ENCODE results near the gene SLC18B1. TPM values are rescaled to one million over a fixed set of nuclear protein-coding genes. Genes with fewer than 3 reads are reported as not detected.
A peak's percentile ranks its signal among the peaks of the same experiment; 100 is the strongest.

The SLC18B1 gene
- total and polyA plus RNA-seq, 4 donors = 3.5 to 6.7 (median 5.2) TPM

DNA sequence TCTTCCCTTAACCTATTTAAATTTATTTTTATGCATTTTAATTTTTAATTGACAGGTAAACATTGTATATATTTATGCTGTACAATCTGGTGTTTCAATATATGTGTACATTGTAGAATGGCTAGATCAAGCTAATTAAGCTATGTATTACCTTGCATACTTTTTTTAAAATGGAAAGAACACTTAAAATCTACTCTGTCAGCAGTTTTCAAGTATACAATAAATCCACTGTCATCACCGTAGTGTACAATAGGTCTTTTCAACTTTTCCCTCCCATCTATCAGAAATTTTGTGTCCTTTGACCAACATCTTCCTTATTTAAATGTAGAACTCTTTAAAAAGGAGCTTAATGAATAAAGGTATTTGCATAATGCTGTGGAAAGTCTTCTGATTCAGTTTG is 43.5 kb upstream of the SLC18B1 start:
- no peak for DNase-seq (ENCODE audit: low spot score)
- Histone ChIP-seq H3K9me3 (ENCODE audit: control insufficient read depth in 4 of 4, low read length in 3 of 4) (no peaks in the 10 kb centered on the region), H3K9ac (ENCODE audit: low read depth in 1 of 2, low read length in 2 of 2) (no peak overlapping the region), H3K4me3 (ENCODE audit: low read depth in 1 of 3, low read length in 3 of 3) (no peak overlapping the region), H3K4me1 (ENCODE audit: control insufficient read depth in 4 of 4, insufficient read depth in 4 of 4, low read length in 3 of 4) (peaks cover 0 to 2% (median 1%) of the 10 kb centered on the region in 4 donors), H3K27me3 (ENCODE audit: control insufficient read depth in 4 of 4, insufficient read depth in 4 of 4, low read length in 3 of 4) (no peaks in the 10 kb centered on the region), H3K27ac (ENCODE audit: low read depth in 1 of 2, low read length in 2 of 2) (no peak overlapping the region), H3K36me3 (ENCODE audit: control insufficient read depth in 4 of 4, insufficient read depth in 3 of 4, low read depth in 1 of 4, low read length in 3 of 4) (no peaks in the 10 kb centered on the region)
- 83% methylated on average over 1 of the region's 1 CpG for WGBS
- TF ChIP-seq FOXA2 (IDR thresholded peaks at IDR 0.05) (no peak), RAD21 (IDR thresholded peaks at IDR 0.05) (no peak), SP1 (IDR thresholded peaks at IDR 0.05) (no peak), HNF4G (IDR thresholded peaks at IDR 0.05) (no peak), ATF3 (IDR thresholded peaks at IDR 0.05) (no peak), EGR1 (IDR thresholded peaks at IDR 0.05; ENCODE audit: low read depth in 2 of 2) (no peak), NR2F2 (IDR thresholded peaks at IDR 0.05) (no peak), FOXA1 (IDR thresholded peaks at IDR 0.05) (no peak), JUND (IDR thresholded peaks at IDR 0.05) (no peak), TAF1 (conservative IDR thresholded peaks at IDR 0.05) (no peak)
- TF ChIP-seq, protein P1, sequence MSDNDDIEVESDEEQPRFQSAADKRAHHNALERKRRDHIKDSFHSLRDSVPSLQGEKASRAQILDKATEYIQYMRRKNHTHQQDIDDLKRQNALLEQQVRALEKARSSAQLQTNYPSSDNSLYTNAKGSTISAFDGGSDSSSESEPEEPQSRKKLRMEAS (IDR thresholded peaks at IDR 0.05) = no peak

DNA sequence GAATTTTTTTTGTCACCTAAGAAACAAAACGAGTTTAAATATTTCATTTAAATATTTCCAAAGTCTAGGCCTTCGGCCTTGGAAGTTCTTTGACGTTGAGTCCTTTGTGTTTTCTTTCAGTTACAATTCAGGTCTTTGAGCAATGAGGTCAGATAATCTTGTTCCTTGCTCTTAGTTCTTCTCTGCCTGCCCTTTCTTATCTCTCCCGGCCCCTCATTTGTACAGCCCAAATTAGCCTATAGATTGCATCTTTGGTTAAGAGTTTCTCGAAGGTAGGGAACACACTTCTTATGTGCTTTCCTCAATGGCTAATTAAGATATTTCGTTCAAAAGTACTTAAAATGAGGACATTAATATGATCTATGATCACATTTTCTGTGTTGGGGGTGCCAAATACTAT is 34.5 kb upstream of the SLC18B1 start:
- no peak for DNase-seq (ENCODE audit: low spot score)
- H3K9ac ChIP-seq (ENCODE audit: low read depth in 1 of 2, low read length in 2 of 2) = no peak overlapping the region
- H3K36me3 ChIP-seq (ENCODE audit: control insufficient read depth in 4 of 4, insufficient read depth in 3 of 4, low read depth in 1 of 4, low read length in 3 of 4) = no peaks in the 10 kb centered on the region
- no peaks in the 10 kb centered on the region for H3K9me3 ChIP-seq (ENCODE audit: control insufficient read depth in 4 of 4, low read length in 3 of 4)
- H3K27me3 ChIP-seq (ENCODE audit: control insufficient read depth in 4 of 4, insufficient read depth in 4 of 4, low read length in 3 of 4) = no peaks in the 10 kb centered on the region
- TF ChIP-seq FOXA2 (IDR thresholded peaks at IDR 0.05) = no peak
- no peak for TF ChIP-seq FOXA1 (IDR thresholded peaks at IDR 0.05)
- no peak for TF ChIP-seq HNF4A (conservative IDR thresholded peaks at IDR 0.05)
- TF ChIP-seq, protein P2, sequence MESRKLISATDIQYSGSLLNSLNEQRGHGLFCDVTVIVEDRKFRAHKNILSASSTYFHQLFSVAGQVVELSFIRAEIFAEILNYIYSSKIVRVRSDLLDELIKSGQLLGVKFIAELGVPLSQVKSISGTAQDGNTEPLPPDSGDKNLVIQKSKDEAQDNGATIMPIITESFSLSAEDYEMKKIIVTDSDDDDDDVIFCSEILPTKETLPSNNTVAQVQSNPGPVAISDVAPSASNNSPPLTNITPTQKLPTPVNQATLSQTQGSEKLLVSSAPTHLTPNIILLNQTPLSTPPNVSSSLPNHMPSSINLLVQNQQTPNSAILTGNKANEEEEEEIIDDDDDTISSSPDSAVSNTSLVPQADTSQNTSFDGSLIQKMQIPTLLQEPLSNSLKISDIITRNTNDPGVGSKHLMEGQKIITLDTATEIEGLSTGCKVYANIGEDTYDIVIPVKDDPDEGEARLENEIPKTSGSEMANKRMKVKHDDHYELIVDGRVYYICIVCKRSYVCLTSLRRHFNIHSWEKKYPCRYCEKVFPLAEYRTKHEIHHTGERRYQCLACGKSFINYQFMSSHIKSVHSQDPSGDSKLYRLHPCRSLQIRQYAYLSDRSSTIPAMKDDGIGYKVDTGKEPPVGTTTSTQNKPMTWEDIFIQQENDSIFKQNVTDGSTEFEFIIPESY (IDR thresholded peaks at IDR 0.05) = no peak
- TF ChIP-seq EGR1 (IDR thresholded peaks at IDR 0.05; ENCODE audit: low read depth in 2 of 2) = no peak
- TF ChIP-seq GABPA (IDR thresholded peaks at IDR 0.05 in 1 of 2, conservative IDR thresholded peaks at IDR 0.05 in 1 of 2) = no peak
- TF ChIP-seq, protein P1 (IDR thresholded peaks at IDR 0.05) = no peak
- 89% methylated on average over 6 of the region's 6 CpGs for WGBS
- no peak overlapping the region for H3K4me3 ChIP-seq (ENCODE audit: low read depth in 1 of 3, low read length in 3 of 3)
- no peak overlapping the region for H3K27ac ChIP-seq (ENCODE audit: low read depth in 1 of 2, low read length in 2 of 2)
- no peaks in the 10 kb centered on the region for H3K4me1 ChIP-seq (ENCODE audit: control insufficient read depth in 4 of 4, insufficient read depth in 4 of 4, low read length in 3 of 4)

DNA sequence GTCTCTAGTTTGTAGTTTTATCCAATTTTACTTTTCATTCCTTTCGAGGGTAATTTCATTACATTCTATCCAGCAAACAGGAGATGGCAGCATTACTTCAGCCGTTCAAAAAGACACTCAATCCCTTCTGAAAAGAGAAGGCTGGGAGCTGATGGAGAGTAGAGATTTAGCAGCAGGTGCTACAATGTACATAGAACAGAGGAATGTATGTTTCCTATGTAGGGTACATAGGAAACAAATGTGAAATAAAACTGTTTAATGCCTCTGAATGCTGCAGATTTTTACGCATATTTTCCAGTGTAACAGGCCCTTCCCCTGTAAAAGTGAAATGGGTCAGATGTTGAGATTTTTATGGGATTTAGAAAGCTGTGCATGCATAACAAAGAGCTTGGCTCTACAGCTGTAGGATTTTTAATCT is 31.9 kb upstream of the SLC18B1 start:
- Histone ChIP-seq H3K36me3 (ENCODE audit: control insufficient read depth in 4 of 4, insufficient read depth in 3 of 4, low read depth in 1 of 4, low read length in 3 of 4) (no peaks in the 10 kb centered on the region), H3K9ac (ENCODE audit: low read depth in 1 of 2, low read length in 2 of 2) (no peak overlapping the region), H3K27ac (ENCODE audit: low read depth in 1 of 2, low read length in 2 of 2) (no peak overlapping the region), H3K4me1 (ENCODE audit: control insufficient read depth in 4 of 4, insufficient read depth in 4 of 4, low read length in 3 of 4) (no peaks in the 10 kb centered on the region), H3K27me3 (ENCODE audit: control insufficient read depth in 4 of 4, insufficient read depth in 4 of 4, low read length in 3 of 4) (no peaks in the 10 kb centered on the region), H3K9me3 (ENCODE audit: control insufficient read depth in 4 of 4, low read length in 3 of 4) (no peaks in the 10 kb centered on the region), H3K4me3 (ENCODE audit: low read depth in 1 of 3, low read length in 3 of 3) (no peak overlapping the region)
- DNase-seq (ENCODE audit: low spot score) = no peak
- 38% methylated on average over 3 of the region's 3 CpGs for WGBS
- TF ChIP-seq, protein P3, sequence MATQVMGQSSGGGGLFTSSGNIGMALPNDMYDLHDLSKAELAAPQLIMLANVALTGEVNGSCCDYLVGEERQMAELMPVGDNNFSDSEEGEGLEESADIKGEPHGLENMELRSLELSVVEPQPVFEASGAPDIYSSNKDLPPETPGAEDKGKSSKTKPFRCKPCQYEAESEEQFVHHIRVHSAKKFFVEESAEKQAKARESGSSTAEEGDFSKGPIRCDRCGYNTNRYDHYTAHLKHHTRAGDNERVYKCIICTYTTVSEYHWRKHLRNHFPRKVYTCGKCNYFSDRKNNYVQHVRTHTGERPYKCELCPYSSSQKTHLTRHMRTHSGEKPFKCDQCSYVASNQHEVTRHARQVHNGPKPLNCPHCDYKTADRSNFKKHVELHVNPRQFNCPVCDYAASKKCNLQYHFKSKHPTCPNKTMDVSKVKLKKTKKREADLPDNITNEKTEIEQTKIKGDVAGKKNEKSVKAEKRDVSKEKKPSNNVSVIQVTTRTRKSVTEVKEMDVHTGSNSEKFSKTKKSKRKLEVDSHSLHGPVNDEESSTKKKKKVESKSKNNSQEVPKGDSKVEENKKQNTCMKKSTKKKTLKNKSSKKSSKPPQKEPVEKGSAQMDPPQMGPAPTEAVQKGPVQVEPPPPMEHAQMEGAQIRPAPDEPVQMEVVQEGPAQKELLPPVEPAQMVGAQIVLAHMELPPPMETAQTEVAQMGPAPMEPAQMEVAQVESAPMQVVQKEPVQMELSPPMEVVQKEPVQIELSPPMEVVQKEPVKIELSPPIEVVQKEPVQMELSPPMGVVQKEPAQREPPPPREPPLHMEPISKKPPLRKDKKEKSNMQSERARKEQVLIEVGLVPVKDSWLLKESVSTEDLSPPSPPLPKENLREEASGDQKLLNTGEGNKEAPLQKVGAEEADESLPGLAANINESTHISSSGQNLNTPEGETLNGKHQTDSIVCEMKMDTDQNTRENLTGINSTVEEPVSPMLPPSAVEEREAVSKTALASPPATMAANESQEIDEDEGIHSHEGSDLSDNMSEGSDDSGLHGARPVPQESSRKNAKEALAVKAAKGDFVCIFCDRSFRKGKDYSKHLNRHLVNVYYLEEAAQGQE (IDR thresholded peaks at IDR 0.05) = no peak
- no peak for TF ChIP-seq TAF1 (conservative IDR thresholded peaks at IDR 0.05)
- TF ChIP-seq RAD21 (IDR thresholded peaks at IDR 0.05) = peak; percentile 82 to 84
- TF ChIP-seq CTCF (IDR thresholded peaks at IDR 0.05; ENCODE audit: low read depth, low read length, missing input control) = peak; percentile 40

Measured in liver (tissue), 9 donors.